Measurements from ENCODE around the gene RAB12. TPM values are rescaled to one million over a fixed set of nuclear protein-coding genes. Genes with fewer than 3 reads are reported as not detected.

RAB12 gene
- total RNA-seq, 2 experiments from 2014 or later, result 20.1 to 20.3 TPM

DNA sequence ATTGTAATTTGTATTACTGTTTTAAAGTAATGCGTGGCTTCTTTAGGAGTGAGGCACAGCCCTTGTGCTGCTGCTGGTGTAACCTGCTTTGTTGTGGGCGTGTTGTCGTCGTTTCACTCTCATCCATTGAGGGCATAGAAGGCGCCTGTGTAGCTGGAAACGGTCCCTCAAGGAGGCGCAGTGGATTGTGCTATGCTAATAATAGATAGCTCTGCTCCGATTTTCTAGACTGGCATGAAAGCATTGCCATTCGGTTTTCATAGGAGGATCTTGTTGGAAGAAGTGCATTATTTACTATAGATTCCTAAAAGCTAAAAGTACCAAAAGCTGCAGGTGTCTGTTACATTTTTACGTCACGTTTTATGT is 17.9 kb downstream of the RAB12 start:
- Mint-ChIP-seq H3K27ac (no peak overlapping the region), H3K4me3 (no peak overlapping the region), H3K27me3 (no peaks in the 10 kb centered on the region), H3K36me3 (ENCODE audit: low read depth) (peaks cover 77% of the 10 kb centered on the region), H3K4me1 (ENCODE audit: low read depth) (peaks cover 43% of the 10 kb centered on the region), H3K9me3 (no peaks in the 10 kb centered on the region)
- POLR2A ChIA-PET, result no interaction called here
- TF ChIP-seq, protein P1, sequence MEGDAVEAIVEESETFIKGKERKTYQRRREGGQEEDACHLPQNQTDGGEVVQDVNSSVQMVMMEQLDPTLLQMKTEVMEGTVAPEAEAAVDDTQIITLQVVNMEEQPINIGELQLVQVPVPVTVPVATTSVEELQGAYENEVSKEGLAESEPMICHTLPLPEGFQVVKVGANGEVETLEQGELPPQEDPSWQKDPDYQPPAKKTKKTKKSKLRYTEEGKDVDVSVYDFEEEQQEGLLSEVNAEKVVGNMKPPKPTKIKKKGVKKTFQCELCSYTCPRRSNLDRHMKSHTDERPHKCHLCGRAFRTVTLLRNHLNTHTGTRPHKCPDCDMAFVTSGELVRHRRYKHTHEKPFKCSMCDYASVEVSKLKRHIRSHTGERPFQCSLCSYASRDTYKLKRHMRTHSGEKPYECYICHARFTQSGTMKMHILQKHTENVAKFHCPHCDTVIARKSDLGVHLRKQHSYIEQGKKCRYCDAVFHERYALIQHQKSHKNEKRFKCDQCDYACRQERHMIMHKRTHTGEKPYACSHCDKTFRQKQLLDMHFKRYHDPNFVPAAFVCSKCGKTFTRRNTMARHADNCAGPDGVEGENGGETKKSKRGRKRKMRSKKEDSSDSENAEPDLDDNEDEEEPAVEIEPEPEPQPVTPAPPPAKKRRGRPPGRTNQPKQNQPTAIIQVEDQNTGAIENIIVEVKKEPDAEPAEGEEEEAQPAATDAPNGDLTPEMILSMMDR (IDR thresholded peaks at IDR 0.05), result no peak
- ATAC-seq (ENCODE audit: poor library complexity) (no peak), DNase-seq (no peak)
- H3K36me3 ChIP-seq (ENCODE audit: insufficient read depth, low read length), result peaks cover 42% of the 10 kb centered on the region
- H3K4me3 ChIP-seq (ENCODE audit: low read length), result no peak overlapping the region
- H3K4me1 ChIP-seq (ENCODE audit: insufficient read depth, low read length), result peaks cover 10% of the 10 kb centered on the region
- H3K9me3 ChIP-seq (ENCODE audit: control insufficient read depth in 1 of 2, insufficient read depth in 1 of 2, low read length in 2 of 2), result no peaks in the 10 kb centered on the region
- H3K27me3 ChIP-seq (ENCODE audit: control insufficient read depth in 1 of 2, insufficient read depth in 2 of 2, low read length in 2 of 2), result no peaks in the 10 kb centered on the region
- H3K27ac ChIP-seq (ENCODE audit: low read depth in 1 of 2, low read length in 2 of 2), result no peak overlapping the region
- intact Hi-C loops (cut with DNase I, micrococcal nuclease), result no loop called here
- CTCF ChIA-PET, result no interaction called here

DNA sequence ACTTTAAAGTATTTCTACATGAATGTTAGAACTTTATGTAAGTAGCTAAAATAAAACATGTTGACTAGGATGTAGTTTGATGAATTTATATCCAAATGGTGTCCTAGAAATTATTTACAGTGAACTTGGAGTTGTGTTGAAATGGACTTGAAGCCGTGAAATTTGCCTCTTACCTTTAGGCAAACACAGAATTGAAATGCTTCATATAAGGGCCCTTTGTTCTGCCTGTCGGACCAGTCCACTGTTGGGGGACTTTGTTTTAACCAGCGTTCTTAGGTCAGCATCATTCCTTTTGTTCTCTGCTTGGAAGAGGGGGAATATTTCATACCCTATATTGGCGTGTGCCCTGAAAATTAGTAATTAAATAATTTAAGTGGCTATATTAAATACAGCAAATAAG is 18.3 kb downstream of the RAB12 start:
- no peak for DNase-seq
- Histone ChIP-seq H3K4me3 (ENCODE audit: low read length) (no peak overlapping the region), H3K27ac (ENCODE audit: low read depth in 1 of 2, low read length in 2 of 2) (no peak overlapping the region), H3K27me3 (ENCODE audit: control insufficient read depth in 1 of 2, insufficient read depth in 2 of 2, low read length in 2 of 2) (no peaks in the 10 kb centered on the region), H3K36me3 (ENCODE audit: insufficient read depth, low read length) (peaks cover 46% of the 10 kb centered on the region), H3K4me1 (ENCODE audit: insufficient read depth, low read length) (peaks cover 10% of the 10 kb centered on the region), H3K9me3 (ENCODE audit: control insufficient read depth in 1 of 2, insufficient read depth in 1 of 2, low read length in 2 of 2) (no peaks in the 10 kb centered on the region)
- H3K27me3 Mint-ChIP-seq, result no peaks in the 10 kb centered on the region
- H3K4me3 Mint-ChIP-seq, result no peak overlapping the region
- CTCF ChIA-PET, result no interaction called here
- intact Hi-C loops (cut with DNase I, micrococcal nuclease), result no loop called here
- peaks cover 39% of the 10 kb centered on the region for H3K4me1 Mint-ChIP-seq (ENCODE audit: low read depth)
- H3K9me3 Mint-ChIP-seq, result no peaks in the 10 kb centered on the region
- TF ChIP-seq, protein P1 (IDR thresholded peaks at IDR 0.05), result no peak
- H3K36me3 Mint-ChIP-seq (ENCODE audit: low read depth), result peaks cover 77% of the 10 kb centered on the region
- no peak for ATAC-seq (ENCODE audit: poor library complexity)
- POLR2A ChIA-PET, result no interaction called here
- no peak overlapping the region for H3K27ac Mint-ChIP-seq

DNA sequence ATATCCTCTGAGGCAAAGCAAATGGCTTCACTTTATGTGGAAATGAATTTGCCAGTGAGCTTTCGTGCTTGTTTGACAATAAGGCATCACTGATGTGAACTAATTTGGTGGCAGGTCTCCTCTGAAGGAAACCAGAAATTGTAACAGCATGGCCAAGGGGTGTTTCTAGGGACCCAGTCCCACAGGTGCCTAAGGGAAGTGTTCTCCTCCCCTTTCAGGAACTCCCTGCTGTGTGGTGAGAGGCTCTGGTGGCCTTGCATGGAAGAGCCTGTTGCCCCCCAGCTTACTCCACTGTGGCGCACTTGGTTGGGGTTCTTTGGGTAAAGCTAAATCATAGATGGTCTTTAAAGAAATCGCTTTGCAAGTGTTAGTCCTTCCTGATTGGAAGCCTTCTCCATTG is 20.4 kb downstream of the RAB12 start:
- H3K4me3 ChIP-seq (ENCODE audit: low read length), result no peak overlapping the region
- TF ChIP-seq, protein P1 (IDR thresholded peaks at IDR 0.05), result no peak
- Mint-ChIP-seq H3K4me1 (ENCODE audit: low read depth) (peaks cover 21% of the 10 kb centered on the region), H3K36me3 (ENCODE audit: low read depth) (peaks cover 78% of the 10 kb centered on the region), H3K4me3 (no peak overlapping the region), H3K27me3 (no peaks in the 10 kb centered on the region), H3K9me3 (no peaks in the 10 kb centered on the region), H3K27ac (no peak overlapping the region)
- intact Hi-C loops (cut with DNase I, micrococcal nuclease), result no loop called here
- H3K36me3 ChIP-seq (ENCODE audit: insufficient read depth, low read length), result peaks cover 64% of the 10 kb centered on the region
- ATAC-seq (ENCODE audit: poor library complexity) (no peak), DNase-seq (no peak)
- ChIA-PET POLR2A (no interaction called here), CTCF (no interaction called here)
- H3K4me1 ChIP-seq (ENCODE audit: insufficient read depth, low read length), result no peaks in the 10 kb centered on the region
- no peak overlapping the region for H3K27ac ChIP-seq (ENCODE audit: low read depth in 1 of 2, low read length in 2 of 2)
- H3K27me3 ChIP-seq (ENCODE audit: control insufficient read depth in 1 of 2, insufficient read depth in 2 of 2, low read length in 2 of 2), result no peaks in the 10 kb centered on the region
- H3K9me3 ChIP-seq (ENCODE audit: control insufficient read depth in 1 of 2, insufficient read depth in 1 of 2, low read length in 2 of 2), result no peaks in the 10 kb centered on the region
